ENCODE data around the gene NLRP6.
"Not testable (repeated sequence)": the region's sequence is repeated elsewhere in the genome, so short reads cannot be mapped to it uniquely, and the experiment has no call there.

DNA sequence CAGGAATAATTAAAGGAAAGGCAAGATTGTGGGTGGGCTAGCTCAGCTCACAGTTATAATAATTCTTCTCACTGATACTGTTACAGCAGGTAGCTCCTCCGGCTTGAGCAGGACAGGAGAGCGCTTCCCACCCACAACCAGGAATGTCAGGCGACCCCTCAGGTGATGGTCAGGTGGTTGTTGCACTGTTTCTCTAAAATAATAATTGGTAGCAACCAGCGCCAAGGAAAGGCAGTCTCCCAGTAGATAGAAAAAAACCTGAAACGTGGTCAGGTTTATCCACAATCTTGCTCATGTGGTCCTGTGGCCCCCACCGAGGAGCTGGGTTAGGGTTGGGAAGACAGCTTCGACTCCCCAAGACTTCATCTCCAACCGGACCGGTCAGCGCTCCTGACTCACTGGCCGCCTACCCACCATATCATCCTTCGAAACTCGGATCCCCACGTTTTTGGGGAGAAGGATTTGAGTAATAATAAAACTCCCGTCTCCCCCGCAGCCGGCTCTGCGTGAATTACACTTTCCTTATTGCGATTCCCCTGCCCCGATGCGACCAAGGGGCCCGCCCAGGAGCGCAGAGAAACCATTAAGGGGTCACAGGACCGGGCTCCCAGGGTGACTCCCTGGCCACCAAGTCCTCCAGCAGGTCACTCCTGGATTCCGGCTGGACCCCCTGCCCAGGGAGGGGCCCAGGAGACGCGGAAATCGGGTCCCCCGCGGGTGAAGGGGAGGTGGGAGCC, 39.6 kb downstream of the NLRP6 start:
- TF ChIP-seq, protein P1, sequence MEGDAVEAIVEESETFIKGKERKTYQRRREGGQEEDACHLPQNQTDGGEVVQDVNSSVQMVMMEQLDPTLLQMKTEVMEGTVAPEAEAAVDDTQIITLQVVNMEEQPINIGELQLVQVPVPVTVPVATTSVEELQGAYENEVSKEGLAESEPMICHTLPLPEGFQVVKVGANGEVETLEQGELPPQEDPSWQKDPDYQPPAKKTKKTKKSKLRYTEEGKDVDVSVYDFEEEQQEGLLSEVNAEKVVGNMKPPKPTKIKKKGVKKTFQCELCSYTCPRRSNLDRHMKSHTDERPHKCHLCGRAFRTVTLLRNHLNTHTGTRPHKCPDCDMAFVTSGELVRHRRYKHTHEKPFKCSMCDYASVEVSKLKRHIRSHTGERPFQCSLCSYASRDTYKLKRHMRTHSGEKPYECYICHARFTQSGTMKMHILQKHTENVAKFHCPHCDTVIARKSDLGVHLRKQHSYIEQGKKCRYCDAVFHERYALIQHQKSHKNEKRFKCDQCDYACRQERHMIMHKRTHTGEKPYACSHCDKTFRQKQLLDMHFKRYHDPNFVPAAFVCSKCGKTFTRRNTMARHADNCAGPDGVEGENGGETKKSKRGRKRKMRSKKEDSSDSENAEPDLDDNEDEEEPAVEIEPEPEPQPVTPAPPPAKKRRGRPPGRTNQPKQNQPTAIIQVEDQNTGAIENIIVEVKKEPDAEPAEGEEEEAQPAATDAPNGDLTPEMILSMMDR (conservative IDR thresholded peaks at IDR 0.05; ENCODE audit: low read depth, low read length) = not testable (repeated sequence)
- not testable (repeated sequence) for TF ChIP-seq EZH2 (IDR thresholded peaks at IDR 0.05; ENCODE audit: borderline replicate concordance, low read depth, low read length, poor library complexity, severe bottlenecking)

Data from A673 (cell line).